HCT116 (cell line): Measurements from ENCODE around the gene GRIK4. TPM values are rescaled to one million over a fixed set of nuclear protein-coding genes. Genes with fewer than 3 reads are reported as not detected.

ENCODE experiments used
- ATAC-seq: fragments of 200-7000 bp; cut with Tn5 transposase; 2 replicates; pipeline ENCODE4 v1.9.1; 2020; ENCODE audit warnings: mild to moderate bottlenecking, moderate library complexity
- BruUV-seq: library from RNA; stranded (reverse); fragments of 400-500 nt; replicated peaks from 2 replicates; lab custom pipeline; 2021; lab: Mats Ljungman, UMichigan
- CTCF ChIA-PET: fragments of 300-600 bp; sonication (Branson Sonifier 250); formaldehyde crosslinking; loops from one replicate; lab custom pipeline; 2021; ENCODE audit warnings: antibody characterized with exemption; lab: Charles Lee
- POLR2A ChIA-PET: fragments of 300-600, 350-600 bp; sonication (Branson Sonifier 250); formaldehyde crosslinking; loops from one replicate; lab custom pipeline; 2021; ENCODE audit warnings: antibody characterized with exemption; lab: Charles Lee
- RAD21 ChIA-PET, 2 experiments: fragments of 300-600 bp; sonication (Branson Sonifier 250); formaldehyde crosslinking; loops; one replicate each; lab custom pipeline; 2023; ENCODE audit warnings: low total read pairs in 2 of 2; ENCODE audit not compliant: uncharacterized antibody in 2 of 2, unreplicated experiment in 2 of 2, low non-redundant PET in 1 of 2; lab: Charles Lee
- DNase-seq: peaks from one replicate; pipeline ENCODE4 v3.0.0-alpha.2; 2010; ENCODE audit warnings: low read depth, low spot score
- H2AFZ ChIP-seq: fragments of 200-600 bp; shearing (Covaris generic), sonication (generic); 2 replicates; pipeline ENCODE4 v1.6.1; 2017; ENCODE audit warnings: low read depth, mixed run types, mixed read lengths, antibody characterized with exemption, low read length; ENCODE audit not compliant: poor library complexity, severe bottlenecking
- H3K27ac ChIP-seq: 2 replicates; pipeline ENCODE4 v1.5.1; 2012; ENCODE audit warnings: low read depth, low read length
- H3K27me3 ChIP-seq: fragments of 200-600 bp; sonication (generic); 2 replicates; pipeline ENCODE4 v1.6.1; 2016; ENCODE audit warnings: mixed run types, low read length, mixed read lengths; ENCODE audit not compliant: insufficient read depth
- H3K36me3 ChIP-seq, 2 experiments: fragments of 200-500 bp in 1 of 2; fragments of 200-600 bp in 1 of 2; sonication (Bioruptor generic) in 1 of 2; sonication (generic) in 1 of 2; 2 replicates each; pipeline versions ENCODE4 v1.5.1 to v1.6.1; 2014 to 2016; ENCODE audit warnings: low read length in 2 of 2, inconsistent platforms in 1 of 2, mixed read lengths in 1 of 2, mixed run types in 1 of 2; ENCODE audit not compliant: insufficient read depth in 2 of 2, control insufficient read depth in 1 of 2
- H3K4me1 ChIP-seq, 2 experiments: fragments of 200-600 bp in 1 of 2; sonication (generic) in 1 of 2; 2 replicates each; pipeline versions ENCODE4 v1.5.1 to v1.6.1; 2012 to 2017; ENCODE audit warnings: low read length in 2 of 2, inconsistent platforms in 1 of 2, mild to moderate bottlenecking in 1 of 2, mixed read lengths in 1 of 2, mixed run types in 1 of 2, moderate library complexity in 1 of 2; ENCODE audit not compliant: insufficient read depth in 2 of 2, control insufficient read depth in 1 of 2
- H3K4me2 ChIP-seq: fragments of 200-600 bp; sonication (generic); 2 replicates; pipeline ENCODE4 v1.6.1; 2017; ENCODE audit warnings: mixed run types, low read length, mixed read lengths
- H3K4me3 ChIP-seq, 2 experiments: fragments of 200-600 bp in 1 of 2; sonication (generic) in 1 of 2; replicated peaks in 1 of 2; 2 replicates each; pipeline ENCODE4 v1.5.1; 2011 to 2016; ENCODE audit warnings: low read length in 2 of 2, control low read depth in 1 of 2, low read depth in 1 of 2, mild to moderate bottlenecking in 1 of 2, mixed read lengths in 1 of 2, mixed run types in 1 of 2
- H3K79me2 ChIP-seq: fragments of 200-600 bp; sonication (generic); 2 replicates; pipeline ENCODE4 v1.6.1; 2017; ENCODE audit warnings: mild to moderate bottlenecking, mixed run types, low read length, moderate library complexity, mixed read lengths; ENCODE audit not compliant: insufficient read depth
- H3K9ac ChIP-seq: fragments of 200-600 bp; sonication (generic); 2 replicates; pipeline ENCODE4 v1.6.1; 2016; ENCODE audit warnings: low read length, mixed read lengths
- H3K9me2 ChIP-seq: fragments of 200-600 bp; sonication (generic), shearing (Covaris generic); 2 replicates; pipeline ENCODE4 v1.6.1; 2017; ENCODE audit warnings: mixed run types, mild to moderate bottlenecking, moderate library complexity; ENCODE audit not compliant: insufficient read depth
- H3K9me3 ChIP-seq, 2 experiments: fragments of 200-500 bp in 1 of 2; fragments of 200-600 bp in 1 of 2; sonication (Bioruptor generic) in 1 of 2; sonication (generic) in 1 of 2; 2 replicates each; pipeline ENCODE4 v1.6.1; 2014 to 2017; ENCODE audit warnings: low read length in 2 of 2, mixed read lengths in 2 of 2, inconsistent platforms in 1 of 2, low read depth in 1 of 2, mild to moderate bottlenecking in 1 of 2, mixed run types in 1 of 2, moderate library complexity in 1 of 2; ENCODE audit not compliant: control insufficient read depth in 1 of 2, insufficient read depth in 1 of 2
- H4K20me1 ChIP-seq: fragments of 200-600 bp; sonication (generic), shearing (Covaris generic); 2 replicates; pipeline ENCODE4 v1.6.1; 2017; ENCODE audit warnings: mixed run types, mild to moderate bottlenecking, moderate library complexity; ENCODE audit not compliant: insufficient read depth
- POLR2A ChIP-seq: IDR thresholded peaks from 2 replicates; pipeline ENCODE4 v1.7.0; 2011; ENCODE audit warnings: borderline replicate concordance; ENCODE audit not compliant: insufficient read depth, insufficient read length; ENCODE audit errors: extremely low read depth
- RAD21 ChIP-seq: IDR thresholded peaks from 2 replicates; pipeline ENCODE4 v1.6.1; 2012; ENCODE audit warnings: low read depth, mild to moderate bottlenecking
- SIN3A ChIP-seq: IDR thresholded peaks from 2 replicates; pipeline ENCODE4 v1.6.1; 2012; ENCODE audit warnings: low read depth
- SP1 ChIP-seq: IDR thresholded peaks from 2 replicates; pipeline ENCODE4 v1.6.1; 2012; ENCODE audit warnings: low read depth
- intact Hi-C: fragments of 100-400 bp; cut with micrococcal nuclease; formaldehyde crosslinking; loops from 2 replicates; pipeline ENCODE4 v1.10.0; 2022
- total RNA-seq: library from RNA; stranded (reverse); gene quantifications from one replicate; pipeline ENCODE4 v1.2.1, GENCODE V29; 2021; ENCODE audit not compliant: unreplicated experiment
- TF ChIP-seq, protein P1 (sequence below), 3 experiments: fragments of 200-600 bp in 1 of 3; sonication (generic) in 1 of 3; IDR thresholded peaks in 2 of 3; conservative IDR thresholded peaks in 1 of 3; 2 replicates each; pipeline ENCODE4 v1.5.1; 2012 to 2017; ENCODE audit warnings: low read depth in 2 of 3, low read length in 2 of 3, antibody characterized with exemption in 1 of 3, borderline replicate concordance in 1 of 3, control low read depth in 1 of 3, mild to moderate bottlenecking in 1 of 3, mixed read lengths in 1 of 3, mixed run types in 1 of 3, moderate library complexity in 1 of 3; ENCODE audit not compliant: insufficient read depth in 1 of 3

GRIK4 gene
- total RNA-seq, 1 experiment from 2014 or later, result 0.52 TPM

DNA sequence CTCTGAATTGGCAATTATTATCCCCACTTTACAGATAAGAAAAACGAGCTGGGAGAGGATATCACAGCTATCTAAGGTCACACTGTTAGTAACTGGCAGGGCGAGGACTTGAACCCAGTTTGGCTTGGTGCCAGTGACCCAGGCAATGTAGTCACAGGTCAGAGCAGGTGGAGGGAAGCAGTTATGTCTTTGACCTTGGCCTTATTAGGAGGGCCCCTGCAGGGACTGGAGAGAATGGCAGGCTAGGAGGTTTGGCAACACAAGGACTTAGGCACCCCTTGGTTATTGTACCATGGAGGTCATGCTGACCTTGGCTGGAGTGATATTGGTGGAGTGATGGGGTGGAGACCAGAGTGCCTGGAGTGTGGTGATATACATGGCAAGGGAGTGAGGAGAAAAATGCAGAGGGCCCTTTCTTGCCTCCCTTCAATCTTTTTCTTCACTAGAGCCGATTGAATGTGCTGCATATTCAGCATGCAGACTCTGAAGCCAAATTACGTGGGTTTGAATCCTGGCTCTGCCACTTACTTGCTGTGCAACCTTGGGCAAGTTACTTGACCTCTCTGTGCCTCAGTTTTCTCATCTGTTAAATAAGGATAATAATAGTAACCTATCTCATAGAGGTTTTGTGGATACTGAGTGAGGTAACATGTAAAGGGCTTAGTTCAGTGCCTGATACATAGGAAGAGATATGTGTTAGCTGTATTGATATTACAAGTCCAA is 419.7 kb downstream of the GRIK4 start:
- ChIA-PET POLR2A (no interaction called here), CTCF (interaction anchor here (2.0 to 3.2 kb wide), 2 partner anchors 18 to 264 kb away, joined by 8 to 13 read pairs; no protein-coding TSS in a partner anchor), RAD21 (no interaction called here)
- H3K4me2 ChIP-seq, result no peak overlapping the region
- H3K9ac ChIP-seq, result no peak overlapping the region
- no peak overlapping the region for H2AFZ ChIP-seq
- intact Hi-C loops, result loop anchor here (10.0 kb wide), 1 partner anchor 664 kb away; no protein-coding TSS in a partner anchor
- ATAC-seq, result no peak
- no peaks in the 10 kb centered on the region for H3K36me3 ChIP-seq
- no peaks in the 10 kb centered on the region for H4K20me1 ChIP-seq
- no peak for DNase-seq
- H3K27me3 ChIP-seq, result 0 out of 2 replicates have a peak, but pooled peaks cover 3% of the 10 kb centered on the region
- H3K4me1 ChIP-seq, result peaks cover 2 to 8% of the 10 kb centered on the region in 2 experiments; a peak in 1 of 4 replicates
- H3K27ac ChIP-seq, result no peak overlapping the region
- no peak overlapping the region for H3K4me3 ChIP-seq
- no peaks in the 10 kb centered on the region for H3K79me2 ChIP-seq
- no TSS peak for BruUV-seq
- TF ChIP-seq SP1 (no peak), POLR2A (no peak), RAD21 (0 out of 2 replicates have a peak, but pooled peaks have one; percentile 6), SIN3A (no peak)
- TF ChIP-seq, protein P1, sequence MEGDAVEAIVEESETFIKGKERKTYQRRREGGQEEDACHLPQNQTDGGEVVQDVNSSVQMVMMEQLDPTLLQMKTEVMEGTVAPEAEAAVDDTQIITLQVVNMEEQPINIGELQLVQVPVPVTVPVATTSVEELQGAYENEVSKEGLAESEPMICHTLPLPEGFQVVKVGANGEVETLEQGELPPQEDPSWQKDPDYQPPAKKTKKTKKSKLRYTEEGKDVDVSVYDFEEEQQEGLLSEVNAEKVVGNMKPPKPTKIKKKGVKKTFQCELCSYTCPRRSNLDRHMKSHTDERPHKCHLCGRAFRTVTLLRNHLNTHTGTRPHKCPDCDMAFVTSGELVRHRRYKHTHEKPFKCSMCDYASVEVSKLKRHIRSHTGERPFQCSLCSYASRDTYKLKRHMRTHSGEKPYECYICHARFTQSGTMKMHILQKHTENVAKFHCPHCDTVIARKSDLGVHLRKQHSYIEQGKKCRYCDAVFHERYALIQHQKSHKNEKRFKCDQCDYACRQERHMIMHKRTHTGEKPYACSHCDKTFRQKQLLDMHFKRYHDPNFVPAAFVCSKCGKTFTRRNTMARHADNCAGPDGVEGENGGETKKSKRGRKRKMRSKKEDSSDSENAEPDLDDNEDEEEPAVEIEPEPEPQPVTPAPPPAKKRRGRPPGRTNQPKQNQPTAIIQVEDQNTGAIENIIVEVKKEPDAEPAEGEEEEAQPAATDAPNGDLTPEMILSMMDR (IDR thresholded peaks at IDR 0.05 in 2 of 3, conservative IDR thresholded peaks at IDR 0.05 in 1 of 3; ENCODE audit: borderline replicate concordance in 1 of 3, insufficient read depth in 1 of 3, low read depth in 2 of 3, low read length in 2 of 3), result peak in 2 of 3 experiments; percentile 38 to 49; a peak in 4 of 6 replicates
- H3K9me2 ChIP-seq, result no peaks in the 10 kb centered on the region
- H3K9me3 ChIP-seq, result no peaks in the 10 kb centered on the region
